ENCODE data around the gene TMEM115. TPM values are rescaled to one million over a fixed set of nuclear protein-coding genes. Genes with fewer than 3 reads are reported as not detected.

TMEM115 gene
- total RNA-seq, 8 experiments from 2014 or later: 17.2 to 66.1 (median 27.7) TPM

DNA sequence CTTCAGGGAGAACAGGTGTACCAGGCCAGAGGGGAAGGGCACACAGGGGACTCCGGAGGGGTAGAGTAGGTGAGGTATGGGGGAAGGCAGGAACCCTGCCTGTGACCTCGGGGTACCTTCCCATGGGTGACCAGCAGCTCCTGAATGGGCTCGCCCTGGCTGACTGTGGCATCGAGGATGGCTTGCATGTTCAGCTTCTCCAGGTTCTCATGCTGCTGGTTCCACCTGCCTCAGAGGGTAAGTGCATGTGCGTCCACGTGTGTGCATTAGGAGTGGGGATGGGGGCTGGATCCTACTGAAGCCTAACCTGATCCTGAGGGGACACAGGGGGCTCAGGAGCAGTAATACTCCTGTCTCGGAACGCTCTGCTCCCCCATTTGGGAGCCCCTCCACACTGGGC, 14.3 kb downstream of the TMEM115 start:
- WGBS, 10 experiments: 0% methylated on average over 1 of the region's 8 CpGs; no CpG with 5 or more reads in 9 of the 10 experiments
- Histone ChIP-seq H3K4me3 (peak overlapping the region in 3 of 5 donors; percentile 27 to 32 (median 32)), H3K4me1 (replicated peaks in 1 of 2) (peaks cover 20 to 28% of the 10 kb centered on the region in 2 donors), H3K27ac (no peak overlapping the region)
- ATAC-seq (replicated peaks in 6 of 8): peak in 1 of 8 experiments; percentile 0
- in situ Hi-C loops (cut with MboI; ENCODE audit: low pct_unique_long_range_greater_than_20kb in 2 of 9, low sequenced_read_pairs in 9 of 9, unreplicated experiment in 9 of 9): loop anchor here in 3 of 9 experiments (10.0 kb wide), 2 partner anchors 200 to 210 kb away; no protein-coding TSS in a partner anchor

DNA sequence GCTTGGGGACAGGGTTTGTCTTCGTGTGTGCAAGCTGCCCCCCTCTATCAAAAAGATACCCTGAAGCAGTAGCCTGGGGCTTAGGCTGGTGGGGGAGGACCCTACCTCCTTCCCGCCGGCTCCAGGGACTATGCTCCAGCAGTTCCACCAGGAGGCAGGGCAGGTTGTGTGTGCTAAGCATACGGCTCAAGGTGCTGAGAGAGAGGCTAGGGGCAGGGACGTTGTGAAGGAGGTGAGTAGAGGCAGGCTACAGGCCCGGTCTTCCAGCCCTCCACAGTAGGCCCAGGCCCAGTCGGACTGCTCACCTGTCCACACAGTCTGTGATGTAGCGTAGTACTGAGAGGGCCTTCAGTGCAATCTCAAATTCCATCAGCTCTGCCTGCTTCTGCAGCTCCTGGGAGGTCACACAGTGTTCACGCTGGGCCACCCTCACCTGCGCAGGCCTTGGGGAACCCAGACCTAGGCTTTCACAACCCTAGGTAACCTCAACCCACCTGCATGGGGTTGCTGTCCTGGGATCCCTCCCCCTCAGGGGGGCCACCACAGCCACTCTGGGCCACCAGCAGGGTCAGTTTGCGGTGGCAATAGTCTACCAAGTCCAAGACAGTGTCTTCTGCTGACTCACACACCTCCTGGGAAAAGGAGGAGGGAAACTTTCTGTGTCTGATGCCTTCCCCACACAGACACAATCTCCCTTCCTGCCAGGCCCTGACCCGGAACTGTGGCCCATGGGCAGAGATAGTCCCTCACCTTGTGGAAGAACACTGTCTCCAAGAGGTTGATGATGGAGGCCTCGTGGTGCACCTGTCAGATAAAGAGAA, 16.3 kb downstream of the TMEM115 start:
- H3K4me3 ChIP-seq: no peak overlapping the region
- WGBS, 10 experiments: 30 to 100% (median 96%) methylated on average over 1 to 5 of the region's 13 CpGs; no CpG with 5 or more reads in 5 of the 10 experiments
- in situ Hi-C loops (cut with MboI; ENCODE audit: low pct_unique_long_range_greater_than_20kb in 2 of 9, low sequenced_read_pairs in 9 of 9, unreplicated experiment in 9 of 9): loop anchor here in 3 of 9 experiments (10.0 kb wide), 2 partner anchors 202 to 212 kb away; no protein-coding TSS in a partner anchor
- no peak for ATAC-seq (replicated peaks in 6 of 8)
- H3K27ac ChIP-seq: no peak overlapping the region
- H3K4me1 ChIP-seq (replicated peaks in 1 of 2): peaks cover 19 to 25% of the 10 kb centered on the region in 2 donors

DNA sequence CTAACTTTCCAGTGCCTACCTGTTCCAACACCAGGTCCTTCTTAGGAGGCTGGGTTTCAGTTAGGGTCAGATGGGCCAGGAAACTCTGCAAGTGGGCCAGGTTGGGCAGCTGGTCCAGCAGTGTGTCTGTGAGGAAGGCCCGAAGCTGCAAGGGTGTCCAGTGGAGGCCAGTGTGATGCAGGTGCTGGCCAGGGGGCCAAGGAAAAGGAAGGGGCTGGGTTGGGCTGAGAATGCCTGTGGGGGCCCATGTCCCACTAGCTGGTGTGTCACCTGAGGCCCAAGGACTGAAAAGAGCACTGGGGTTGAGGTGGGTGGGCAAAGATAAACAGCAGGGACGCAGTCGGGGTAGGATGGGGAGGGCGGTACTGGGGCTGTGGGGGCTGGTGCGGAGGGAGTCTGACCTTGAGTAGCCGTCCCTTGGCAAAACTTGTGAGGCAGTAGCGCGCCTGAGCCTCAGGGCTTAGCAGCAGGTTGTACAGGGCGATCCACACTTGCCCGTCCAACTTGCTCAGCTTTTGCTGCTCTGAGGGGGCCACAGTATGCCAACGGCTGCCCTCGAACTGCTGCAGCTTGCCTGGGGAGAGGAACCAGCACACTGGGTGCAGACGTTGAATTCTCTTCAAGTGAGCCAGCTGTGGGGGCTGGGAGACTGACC, 17.2 kb downstream of the TMEM115 start:
- in situ Hi-C loops (cut with MboI; ENCODE audit: low pct_unique_long_range_greater_than_20kb in 2 of 9, low sequenced_read_pairs in 9 of 9, unreplicated experiment in 9 of 9): loop anchor here in 3 of 9 experiments (10.0 kb wide), 2 partner anchors 203 to 213 kb away; no protein-coding TSS in a partner anchor
- WGBS, 10 experiments: 40 to 100% (median 75%) methylated on average over 1 of the region's 13 CpGs; no CpG with 5 or more reads in 6 of the 10 experiments
- peaks cover 18 to 22% of the 10 kb centered on the region in 2 donors for H3K4me1 ChIP-seq (replicated peaks in 1 of 2)

DNA sequence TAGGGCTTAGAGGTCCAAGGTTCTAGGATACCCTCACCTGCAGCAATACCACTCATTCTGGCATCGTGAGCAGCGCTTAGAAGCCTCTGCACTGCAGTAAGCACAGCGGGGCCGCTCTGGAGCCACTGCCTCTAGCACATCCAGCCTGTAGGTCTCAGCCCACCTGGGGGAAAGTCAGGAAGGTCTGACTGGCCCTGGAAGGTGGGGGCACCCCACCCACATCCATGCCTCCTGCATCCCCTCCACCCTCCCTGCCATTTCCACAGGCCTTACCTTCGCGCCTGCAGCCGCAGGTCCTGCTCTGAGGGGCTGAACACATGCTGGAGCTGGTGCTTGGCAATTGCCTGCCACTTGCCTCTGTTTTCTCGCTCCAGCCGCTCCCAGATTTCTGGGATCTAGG, 17.8 kb downstream of the TMEM115 start:
- ATAC-seq (replicated peaks in 6 of 8): no peak
- no peak overlapping the region for H3K4me3 ChIP-seq
- 20 to 83% (median 40%) methylated on average over 1 to 2 of the region's 9 CpGs; no CpG with 5 or more reads in 7 of the 10 experiments for WGBS, 10 experiments
- peaks cover 18 to 22% of the 10 kb centered on the region in 2 donors for H3K4me1 ChIP-seq (replicated peaks in 1 of 2)
- H3K27ac ChIP-seq: no peak overlapping the region
- in situ Hi-C loops (cut with MboI; ENCODE audit: low pct_unique_long_range_greater_than_20kb in 2 of 9, low sequenced_read_pairs in 9 of 9, unreplicated experiment in 9 of 9): loop anchor here in 3 of 9 experiments (10.0 kb wide), 2 partner anchors 203 to 213 kb away; no protein-coding TSS in a partner anchor

More for the DNA sequence above, 17.2 kb downstream of the TMEM115 start:
- H3K4me3 ChIP-seq: no peak overlapping the region
- no peak overlapping the region for H3K27ac ChIP-seq
- no peak for ATAC-seq (replicated peaks in 6 of 8)

DNA sequence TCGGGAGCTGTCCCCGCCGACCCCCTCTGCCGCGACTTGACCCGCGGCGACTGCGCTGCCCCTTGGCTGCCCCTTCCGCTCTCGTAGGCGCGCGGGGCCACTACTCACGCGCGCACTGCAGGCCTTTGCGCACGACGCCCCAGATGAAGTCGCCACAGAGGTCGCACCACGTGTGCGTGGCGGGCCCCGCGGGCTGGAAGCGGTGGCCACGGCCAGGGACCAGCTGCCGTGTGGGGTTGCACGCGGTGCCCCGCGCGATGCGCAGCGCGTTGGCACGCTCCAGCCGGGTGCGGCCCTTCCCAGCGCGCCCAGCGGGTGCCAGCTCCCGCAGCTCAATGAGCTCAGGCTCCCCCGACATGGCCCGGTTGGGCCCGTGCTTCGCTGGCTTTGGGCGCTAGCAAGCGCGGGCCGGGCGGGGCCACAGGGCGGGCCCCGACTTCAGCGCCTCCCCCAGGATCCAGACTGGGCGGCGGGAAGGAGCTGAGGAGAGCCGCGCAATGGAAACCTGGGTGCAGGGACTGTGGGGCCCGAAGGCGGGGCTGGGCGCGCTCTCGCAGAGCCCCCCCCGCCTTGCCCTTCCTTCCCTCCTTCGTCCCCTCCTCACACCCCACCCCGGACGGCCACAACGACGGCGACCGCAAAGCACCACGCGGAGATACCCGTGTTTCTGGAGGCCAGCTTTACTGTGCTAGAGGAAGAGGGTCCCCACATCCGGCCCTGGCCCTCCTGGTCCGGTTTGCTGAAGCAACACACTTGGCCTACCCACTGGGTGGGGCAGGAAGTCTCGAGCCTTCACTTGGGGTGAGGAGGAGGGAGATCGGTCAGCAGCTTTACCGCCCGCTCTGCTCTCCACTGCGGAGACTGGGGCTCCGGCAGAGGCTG, 18.6 kb downstream of the TMEM115 start, which contains the start of gene RASSF1:
TSS of gene RASSF1 (minus strand) at position 389 of the 882 bp plus-strand sequence. CDS start at position 358, 31 bp downstream.
- in situ Hi-C loops (cut with MboI; ENCODE audit: low pct_unique_long_range_greater_than_20kb in 2 of 9, low sequenced_read_pairs in 9 of 9, unreplicated experiment in 9 of 9): loop anchor here in 3 of 9 experiments (10.0 kb wide), 2 partner anchors 204 to 214 kb away; no protein-coding TSS in a partner anchor
- ATAC-seq (replicated peaks in 6 of 8): peak in 3 of 8 experiments; percentile 22 to 27 (median 27)
- Histone ChIP-seq H3K4me3 (no peak within 1 kb of the TSS), H3K27ac (no peak within 1 kb of the TSS), H3K4me1 (replicated peaks in 1 of 2) (peaks cover 22 to 23% of the 10 kb centered on the region in 2 donors)
- WGBS, 10 experiments: 0 to 40% (median 3%) methylated on average over 1 to 25 of the region's 85 CpGs; no CpG with 5 or more reads in 3 of the 10 experiments

DNA sequence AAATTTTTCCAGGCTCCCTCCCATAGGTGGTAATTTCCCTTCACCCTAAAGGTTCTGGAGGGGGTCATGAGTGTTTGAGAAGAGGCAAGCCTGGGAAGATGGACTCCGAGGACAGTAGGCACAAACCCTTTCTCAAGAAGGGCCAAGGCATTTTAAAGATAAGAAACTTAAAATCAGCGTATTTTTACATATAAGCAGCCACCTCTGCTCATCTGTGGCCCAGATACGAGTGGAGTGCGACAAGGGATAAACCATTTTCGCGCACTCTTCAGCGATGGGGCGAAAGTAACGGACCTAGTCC, 19.2 kb downstream of the TMEM115 start:
- in situ Hi-C loops (cut with MboI; ENCODE audit: low pct_unique_long_range_greater_than_20kb in 2 of 9, low sequenced_read_pairs in 9 of 9, unreplicated experiment in 9 of 9): loop anchor here in 3 of 9 experiments (10.0 kb wide), 2 partner anchors 205 to 215 kb away; no protein-coding TSS in a partner anchor
- no peak for ATAC-seq (replicated peaks in 6 of 8)
- WGBS, 10 experiments: 0 to 38% (median 0%) methylated on average over 3 to 9 of the region's 9 CpGs; no CpG with 5 or more reads in 5 of the 10 experiments
- H3K27ac ChIP-seq: no peak overlapping the region
- H3K4me3 ChIP-seq: no peak overlapping the region
- peaks cover 21 to 23% of the 10 kb centered on the region in 2 donors for H3K4me1 ChIP-seq (replicated peaks in 1 of 2)

DNA sequence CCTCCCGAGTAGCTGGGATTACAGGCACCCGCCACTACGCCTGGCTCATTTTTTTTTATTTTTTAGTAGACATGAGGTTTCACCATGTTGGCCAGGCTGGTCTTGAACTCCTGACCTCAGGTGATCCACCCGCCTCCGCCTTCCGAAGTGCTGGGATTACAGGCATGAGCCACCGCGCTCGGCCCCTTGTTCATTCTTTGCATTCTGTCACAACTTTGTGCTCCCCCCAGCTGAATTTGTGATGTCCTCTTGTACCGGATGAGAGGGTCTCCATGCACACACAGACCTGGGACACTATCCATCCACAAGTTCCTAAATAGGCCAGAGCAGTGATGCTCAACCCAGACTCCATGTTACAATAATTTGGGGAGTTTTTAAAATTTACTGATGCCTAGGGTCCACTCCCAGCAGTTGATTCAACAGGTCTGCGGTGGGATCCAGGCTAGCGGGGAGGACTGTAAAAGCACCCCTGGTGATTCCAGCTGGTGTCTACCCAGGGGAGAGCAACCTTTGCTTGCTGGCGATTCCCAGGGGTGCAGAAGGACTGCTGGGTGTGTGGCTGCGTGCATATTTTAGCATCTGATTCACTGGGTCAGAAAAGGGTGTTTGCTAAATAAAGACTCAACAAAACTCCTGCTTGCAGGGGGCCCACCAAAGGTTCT, 19.7 kb downstream of the TMEM115 start:
- Histone ChIP-seq H3K4me1 (replicated peaks in 1 of 2) (peaks cover 21 to 23% of the 10 kb centered on the region in 2 donors), H3K4me3 (no peak overlapping the region), H3K27ac (no peak overlapping the region)
- in situ Hi-C loops (cut with MboI; ENCODE audit: low pct_unique_long_range_greater_than_20kb in 2 of 9, low sequenced_read_pairs in 9 of 9, unreplicated experiment in 9 of 9): loop anchor here in 3 of 9 experiments (10.0 kb wide), 2 partner anchors 205 to 215 kb away; no protein-coding TSS in a partner anchor
- WGBS, 10 experiments: 59 to 98% (median 87%) methylated on average over 3 to 10 of the region's 14 CpGs; no CpG with 5 or more reads in 3 of the 10 experiments
- ATAC-seq (replicated peaks in 6 of 8): no peak

DNA sequence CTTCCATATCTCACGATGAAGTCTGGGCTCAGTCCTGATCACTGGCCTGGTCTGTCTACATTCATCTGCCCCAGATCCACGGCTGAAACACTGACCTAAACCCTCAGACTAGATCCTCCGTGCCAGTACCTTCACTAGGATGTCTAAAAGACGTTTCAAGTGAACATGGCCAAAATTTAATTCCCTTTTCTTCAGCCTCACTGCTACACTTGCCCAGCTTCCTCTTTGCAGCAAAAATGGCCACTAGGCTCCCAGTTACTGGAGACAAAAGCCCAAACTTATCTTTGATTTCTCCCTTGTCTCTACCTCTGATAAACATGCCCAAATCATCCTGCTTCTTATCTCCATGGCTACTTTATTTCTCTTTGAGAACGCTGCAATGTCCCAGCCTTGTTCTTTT, 20.4 kb downstream of the TMEM115 start:
- no peak overlapping the region for H3K4me3 ChIP-seq
- in situ Hi-C loops (cut with MboI; ENCODE audit: low pct_unique_long_range_greater_than_20kb in 2 of 9, low sequenced_read_pairs in 9 of 9, unreplicated experiment in 9 of 9): no loop called here
- peaks cover 21 to 23% of the 10 kb centered on the region in 2 donors for H3K4me1 ChIP-seq (replicated peaks in 1 of 2)
- H3K27ac ChIP-seq: no peak overlapping the region
- ATAC-seq (replicated peaks in 6 of 8): no peak
- 0 to 100% (median 83%) methylated on average over 2 to 5 of the region's 5 CpGs for whole genome bisulfite sequencing, 10 experiments

DNA sequence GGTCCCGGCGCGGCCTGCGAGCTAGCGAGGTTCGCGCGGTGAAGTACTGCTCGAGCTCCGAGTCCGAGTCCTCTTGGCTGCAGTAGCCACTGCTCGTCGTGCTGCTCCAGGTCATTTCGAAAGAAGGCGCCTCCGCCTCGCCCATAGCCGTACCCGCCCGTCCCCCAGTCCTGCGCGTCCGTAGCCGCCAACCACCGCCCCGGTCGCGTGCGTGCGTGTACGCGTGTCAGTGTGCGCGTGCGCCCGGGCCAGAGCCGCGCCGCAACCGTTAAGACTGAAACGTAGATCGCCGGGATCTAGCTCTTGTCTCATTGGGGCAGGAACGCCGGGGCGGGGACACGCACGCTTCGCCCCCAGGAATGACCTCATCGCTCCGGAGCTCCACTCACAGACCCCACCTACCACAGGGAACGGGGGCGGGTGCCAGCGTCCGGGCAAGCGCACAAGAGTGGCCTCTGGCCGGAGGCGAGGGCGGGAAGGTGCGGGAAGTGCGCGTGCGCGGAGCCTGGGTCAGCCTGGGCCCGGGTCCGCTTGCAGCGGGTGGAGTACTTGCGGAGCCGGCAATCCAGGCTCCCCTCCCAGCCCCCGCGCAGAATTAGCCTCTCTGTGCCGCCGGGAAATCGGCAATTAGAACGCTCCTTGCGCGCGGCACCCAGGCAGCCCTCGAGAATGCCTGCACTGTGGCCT, 22.0 kb downstream of the TMEM115 start:
- in situ Hi-C loops (cut with MboI; ENCODE audit: low pct_unique_long_range_greater_than_20kb in 2 of 9, low sequenced_read_pairs in 9 of 9, unreplicated experiment in 9 of 9): no loop called here

DNA sequence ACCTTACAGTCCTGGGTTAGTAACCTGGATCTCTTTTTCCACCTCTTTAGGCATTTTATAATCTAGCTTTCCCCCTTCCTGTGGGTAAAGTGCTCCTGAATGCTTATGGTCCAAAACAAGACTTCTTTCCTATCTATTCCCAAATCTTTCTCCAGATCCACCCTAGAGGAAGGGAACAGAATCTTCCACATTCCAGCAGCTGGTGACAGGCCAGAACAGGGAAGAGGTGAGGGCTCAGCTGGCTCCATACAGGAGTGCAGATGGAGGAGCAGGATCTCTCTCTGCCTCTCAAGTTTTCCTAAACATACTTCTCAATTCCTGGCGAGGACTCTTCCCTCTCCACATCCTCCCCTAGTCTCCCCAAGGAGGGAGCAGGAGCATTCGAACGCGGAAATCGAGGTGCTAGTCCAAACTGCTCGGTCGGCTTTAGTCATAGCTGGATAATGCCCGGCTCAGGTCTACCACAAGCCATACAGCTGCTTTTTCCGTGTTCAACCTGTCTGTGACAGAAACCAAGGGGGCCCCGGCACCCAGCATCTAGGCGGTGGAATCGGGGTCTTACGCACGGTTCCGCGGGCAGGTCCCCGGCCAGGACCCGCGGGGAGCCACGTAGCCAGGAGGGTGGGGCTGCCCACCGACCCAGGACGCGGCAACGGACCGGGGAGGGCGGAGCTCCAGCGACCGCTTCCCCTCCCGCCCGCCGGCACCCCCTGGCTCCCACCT, 22.7 kb downstream of the TMEM115 start:
- in situ Hi-C loops (cut with MboI; ENCODE audit: low pct_unique_long_range_greater_than_20kb in 2 of 9, low sequenced_read_pairs in 9 of 9, unreplicated experiment in 9 of 9): no loop called here
- H3K4me3 ChIP-seq: peak overlapping the region; percentile 54 to 80 (median 61)
- WGBS, 10 experiments: 0 to 4% (median 0%) methylated on average over 1 to 11 of the region's 31 CpGs; no CpG with 5 or more reads in 4 of the 10 experiments
- ATAC-seq (replicated peaks in 6 of 8): peak in 3 of 8 experiments; percentile 1 to 47 (median 47)
- peaks cover 21 to 23% of the 10 kb centered on the region in 2 donors for H3K4me1 ChIP-seq (replicated peaks in 1 of 2)
- peak overlapping the region; percentile 90 to 94 for H3K27ac ChIP-seq

More for the DNA sequence above, 22.0 kb downstream of the TMEM115 start:
- WGBS, 10 experiments: 0 to 4% (median 0%) methylated on average over 1 to 10 of the region's 79 CpGs; no CpG with 5 or more reads in 6 of the 10 experiments
- Histone ChIP-seq H3K27ac (peak overlapping the region; percentile 90 to 94), H3K4me3 (peak overlapping the region; percentile 54 to 80 (median 61)), H3K4me1 (replicated peaks in 1 of 2) (peaks cover 21 to 23% of the 10 kb centered on the region in 2 donors)
- peak; percentile 73 to 90 (median 86) for ATAC-seq (replicated peaks in 6 of 8)

Data from motor neuron (in vitro differentiated cells).